GM18858 (cell line): ENCODE measurements around the gene PCMTD2.
"Not testable (repeated sequence)": the region's sequence is repeated elsewhere in the genome, so short reads cannot be mapped to it uniquely, and the experiment has no call there.

ENCODE experiments used
- ATAC-seq: cut with Tn5 transposase; IDR thresholded peaks from one replicate; pipeline ENCODE4 v1.9.1; 2021; ENCODE audit not compliant: unreplicated experiment

Gene PCMTD2

GRCh38 chr20:64223526-64224067 is 32.0 kb upstream of the PCMTD2 start:
- no peak for ATAC-seq

GRCh38 chr20:64224351-64225170 is 31.0 kb upstream of the PCMTD2 start:
- no peak for ATAC-seq

GRCh38 chr20:64225171-64225595 is 30.4 kb upstream of the PCMTD2 start:
- no peak for ATAC-seq

GRCh38 chr20:64225828-64226598 is 29.5 kb upstream of the PCMTD2 start:
- no peak for ATAC-seq

- no peak for ATAC-seq
Observed at GRCh38 chr20:64226686-64227580, 28.6 kb upstream of the PCMTD2 start.

- no peak for ATAC-seq
Observed at GRCh38 chr20:64228086-64228653, 27.4 kb upstream of the PCMTD2 start.

GRCh38 chr20:64228751-64229506 is 26.6 kb upstream of the PCMTD2 start:
- no peak for ATAC-seq

GRCh38 chr20:64229507-64230061 is 26.0 kb upstream of the PCMTD2 start:
- ATAC-seq = no peak

- ATAC-seq = no peak
Observed at GRCh38 chr20:64230461-64231145, 24.9 kb upstream of the PCMTD2 start.

- ATAC-seq = no peak
Observed at GRCh38 chr20:64231621-64232550, 23.7 kb upstream of the PCMTD2 start.

- ATAC-seq = no peak
Observed at GRCh38 chr20:64232794-64233193, 22.8 kb upstream of the PCMTD2 start.

- ATAC-seq = no peak
Observed at GRCh38 chr20:64233725-64234124, 21.8 kb upstream of the PCMTD2 start.

- ATAC-seq = no peak
Observed at GRCh38 chr20:64234291-64234791, 21.2 kb upstream of the PCMTD2 start.

GRCh38 chr20:64234921-64235565 is 20.5 kb upstream of the PCMTD2 start:
- ATAC-seq = not testable (repeated sequence)

- no peak for ATAC-seq
Observed at GRCh38 chr20:64236137-64237088, 19.1 kb upstream of the PCMTD2 start.

GRCh38 chr20:64237316-64237715 is 18.2 kb upstream of the PCMTD2 start:
- ATAC-seq = no peak
